SK-N-MC (cell line): ENCODE data around the gene MLLT3.

Source experiments
- EZH2 ChIP-seq: fragments of 200-600 bp; sonication (generic); IDR thresholded peaks from one replicate; pipeline ENCODE4 v1.6.1; 2017; ENCODE audit warnings: antibody characterized with exemption
- FOXP2 ChIP-seq: optimal IDR thresholded peaks from 2 replicates; pipeline ENCODE3; 2011; ENCODE audit warnings: mild to moderate bottlenecking, moderate library complexity; ENCODE audit not compliant: insufficient read depth; ENCODE audit errors: extremely low read length, control extremely low read depth

GRCh38 chr9:20562051-20562450 is 60.2 kb downstream of the MLLT3 start:
- no peak for TF ChIP-seq EZH2
- TF ChIP-seq FOXP2, result no peak
